Thyroid gland (tissue), 4 donors: Measurements from ENCODE around the gene GMCL2.

ENCODE experiments used
- CTCF ChIP-seq, 6 experiments: fragments of 200-600 bp in 3 of 6; fragments of 450-650 bp in 3 of 6; sonication (generic) in 3 of 6; IDR thresholded peaks; one replicate each; pipeline ENCODE4 v1.5.1; 2016 to 2019; ENCODE audit warnings: antibody characterized with exemption in 6 of 6, mild to moderate bottlenecking in 2 of 6, inconsistent platforms in 1 of 6, moderate library complexity in 1 of 6
- POLR2A ChIP-seq, 2 donors: fragments of 450-650 bp; IDR thresholded peaks; one replicate each; pipeline ENCODE4 v1.6.1; 2017; ENCODE audit warnings: antibody characterized with exemption in 2 of 2, mild to moderate bottlenecking in 2 of 2, moderate library complexity in 1 of 2

- TF ChIP-seq POLR2A (IDR thresholded peaks at IDR 0.05) (no peak), CTCF (IDR thresholded peaks at IDR 0.05) (no peak)
Observed at GRCh38 chr5:178213003-178213461, 25.9 kb upstream of the GMCL2 start.
